ENCODE results near the gene CLMN. TPM values are rescaled to one million over a fixed set of nuclear protein-coding genes. Genes with fewer than 3 reads are reported as not detected.

Gene CLMN
- total RNA-seq, 1 donor from 2014 or later = 19.6 TPM

- DNase-seq (ENCODE audit: extremely low spot score in 2 of 2) = no peak
- Histone ChIP-seq H3K4me1 (peaks cover under 1% of the 10 kb centered on the region), H3K36me3 (no peaks in the 10 kb centered on the region), H3K4me3 (no peak overlapping the region), H3K27ac (no peak overlapping the region), H3K27me3 (no peaks in the 10 kb centered on the region), H3K9me3 (no peaks in the 10 kb centered on the region)
- intact Hi-C loops (cut with DNase I) = no loop called here
- TF ChIP-seq POLR2A (IDR thresholded peaks at IDR 0.05) (no peak), POLR2AphosphoS5 (IDR thresholded peaks at IDR 0.05; ENCODE audit: insufficient read depth in 1 of 2, low read depth in 1 of 2) (no peak), CTCF (IDR thresholded peaks at IDR 0.05) (no peak)
These were observed 92.9 kb downstream of the CLMN start for GRCh38 chr14:95226801-95227200.

GRCh38 chr14:95225251-95225887 lies 94.3 kb downstream of the CLMN start:
- Histone ChIP-seq H3K27me3 (no peaks in the 10 kb centered on the region), H3K9me3 (no peaks in the 10 kb centered on the region), H3K27ac (no peak overlapping the region), H3K4me3 (no peak overlapping the region), H3K36me3 (no peaks in the 10 kb centered on the region), H3K4me1 (no peaks in the 10 kb centered on the region)
- TF ChIP-seq CTCF (IDR thresholded peaks at IDR 0.05) = no peak
- TF ChIP-seq POLR2AphosphoS5 (IDR thresholded peaks at IDR 0.05; ENCODE audit: insufficient read depth in 1 of 2, low read depth in 1 of 2) = no peak
- TF ChIP-seq POLR2A (IDR thresholded peaks at IDR 0.05) = no peak
- no peak for DNase-seq (ENCODE audit: extremely low spot score in 2 of 2)
- intact Hi-C loops (cut with DNase I) = no loop called here

- TF ChIP-seq CTCF (IDR thresholded peaks at IDR 0.05) (no peak), POLR2A (IDR thresholded peaks at IDR 0.05) (no peak), POLR2AphosphoS5 (IDR thresholded peaks at IDR 0.05; ENCODE audit: insufficient read depth in 1 of 2, low read depth in 1 of 2) (no peak)
- Histone ChIP-seq H3K4me1 (no peaks in the 10 kb centered on the region), H3K36me3 (no peaks in the 10 kb centered on the region), H3K27ac (no peak overlapping the region), H3K9me3 (no peaks in the 10 kb centered on the region), H3K4me3 (no peak overlapping the region), H3K27me3 (no peaks in the 10 kb centered on the region)
- no peak for DNase-seq (ENCODE audit: extremely low spot score in 2 of 2)
- intact Hi-C loops (cut with DNase I) = no loop called here
These were observed 96.8 kb downstream of the CLMN start for GRCh38 chr14:95222870-95223398.

GRCh38 chr14:95222151-95222631 lies 97.5 kb downstream of the CLMN start:
- no peak for DNase-seq (ENCODE audit: extremely low spot score in 2 of 2)
- no peaks in the 10 kb centered on the region for H3K27me3 ChIP-seq
- H3K27ac ChIP-seq = no peak overlapping the region
- intact Hi-C loops (cut with DNase I) = no loop called here
- no peak for TF ChIP-seq POLR2A (IDR thresholded peaks at IDR 0.05)
- no peak for TF ChIP-seq CTCF (IDR thresholded peaks at IDR 0.05)
- no peak for TF ChIP-seq POLR2AphosphoS5 (IDR thresholded peaks at IDR 0.05; ENCODE audit: insufficient read depth in 1 of 2, low read depth in 1 of 2)
- no peak overlapping the region for H3K4me3 ChIP-seq
- no peaks in the 10 kb centered on the region for H3K4me1 ChIP-seq
- H3K36me3 ChIP-seq = no peaks in the 10 kb centered on the region
- no peaks in the 10 kb centered on the region for H3K9me3 ChIP-seq

- Histone ChIP-seq H3K27me3 (no peaks in the 10 kb centered on the region), H3K36me3 (no peaks in the 10 kb centered on the region), H3K4me3 (no peak overlapping the region), H3K9me3 (no peaks in the 10 kb centered on the region), H3K4me1 (no peaks in the 10 kb centered on the region), H3K27ac (peak overlapping the region; percentile 1)
- TF ChIP-seq CTCF (IDR thresholded peaks at IDR 0.05) (no peak), POLR2AphosphoS5 (IDR thresholded peaks at IDR 0.05; ENCODE audit: insufficient read depth in 1 of 2, low read depth in 1 of 2) (no peak), POLR2A (IDR thresholded peaks at IDR 0.05) (no peak)
- intact Hi-C loops (cut with DNase I) = no loop called here
- DNase-seq (ENCODE audit: extremely low spot score in 2 of 2) = no peak
These were observed 98.2 kb downstream of the CLMN start for GRCh38 chr14:95221531-95221930.

All from vagina (tissue), 2 donors.